HG03354 (cell line): Measurements from ENCODE around the gene UBE2E2.

Experiments used
- ATAC-seq: cut with Tn5 transposase; IDR thresholded peaks from one replicate; pipeline ENCODE4 v1.9.1; 2021; ENCODE audit warnings: mild to moderate bottlenecking; ENCODE audit not compliant: unreplicated experiment, poor library complexity, severe bottlenecking

Gene UBE2E2

DNA sequence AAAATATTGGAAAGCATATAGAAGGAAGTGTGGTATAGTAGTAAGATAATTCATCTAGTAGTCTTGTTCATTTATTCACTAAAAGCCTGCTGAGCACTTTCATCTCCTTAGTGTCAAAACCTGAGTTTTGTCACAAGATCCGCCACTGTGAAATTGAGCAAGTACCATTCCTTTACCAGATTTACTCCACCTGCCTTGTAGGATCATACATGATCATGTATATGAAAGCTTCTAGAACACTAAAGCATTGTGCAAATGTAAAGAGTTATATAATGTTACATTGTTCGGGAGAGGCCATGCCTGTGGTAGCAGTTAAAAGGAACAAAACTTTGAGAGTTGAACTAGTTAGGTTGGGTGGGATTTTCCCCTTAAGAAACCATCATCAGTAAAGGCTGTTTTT lies 35.0 kb downstream of the UBE2E2 start:
- ATAC-seq, result no peak

DNA sequence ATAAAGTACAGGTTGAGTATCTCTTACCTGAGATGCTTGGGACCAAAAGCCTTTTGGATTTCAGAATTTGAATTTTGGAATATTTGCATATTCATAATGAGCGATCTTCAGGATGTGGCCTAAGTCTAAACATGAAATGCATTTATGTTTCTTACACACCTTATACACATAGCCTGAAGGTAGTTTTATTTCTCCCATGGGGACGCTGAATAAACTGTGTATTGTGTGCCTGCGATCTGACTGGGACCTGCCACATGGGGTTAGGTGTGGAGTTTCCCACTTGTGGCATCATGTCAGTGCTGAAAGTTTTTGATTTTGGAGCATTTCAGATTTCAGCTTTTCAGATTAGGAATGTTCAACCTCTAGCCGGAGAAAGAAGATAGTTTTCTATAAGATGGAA lies 35.5 kb downstream of the UBE2E2 start:
- no peak for ATAC-seq

DNA sequence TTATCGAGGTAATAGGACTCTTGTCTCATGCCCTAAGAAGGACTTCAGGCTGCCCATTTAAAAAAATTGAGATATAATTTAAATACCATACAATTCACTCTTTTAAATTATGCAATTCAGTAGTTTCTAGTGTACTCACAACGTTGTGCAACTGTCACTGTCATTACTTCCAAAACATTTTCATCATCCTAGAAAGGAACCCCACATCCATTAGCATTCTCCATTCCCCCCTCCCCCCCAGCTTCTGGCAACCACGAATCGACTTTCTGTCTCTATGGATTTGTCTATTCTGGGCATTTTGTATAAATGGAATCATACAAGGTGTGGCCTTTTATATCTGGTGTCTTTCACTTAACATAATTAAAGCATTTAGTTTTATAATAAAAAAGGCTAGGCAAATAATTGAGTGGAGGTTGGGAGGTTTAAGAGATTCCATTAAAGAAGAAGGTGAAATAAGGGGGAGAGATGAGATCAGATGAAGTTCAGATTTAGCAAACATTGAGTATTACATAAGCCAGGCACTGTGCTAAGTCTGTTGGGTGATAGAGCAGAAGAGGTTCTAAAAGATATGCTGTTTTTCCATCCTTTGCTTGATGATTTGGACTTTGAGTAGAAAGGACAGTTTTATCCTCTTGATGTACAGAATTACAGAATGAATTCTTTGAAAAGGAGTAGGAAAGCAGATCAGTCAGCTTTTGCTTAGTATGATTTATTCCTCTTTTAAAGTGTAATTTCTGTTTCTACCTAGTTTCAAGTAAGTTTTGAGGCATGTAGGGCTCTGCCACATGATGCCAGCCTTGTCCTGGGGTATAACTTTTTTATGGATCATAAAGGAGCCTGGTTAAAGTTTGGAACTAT lies 36.3 kb downstream of the UBE2E2 start:
- no peak for ATAC-seq

DNA sequence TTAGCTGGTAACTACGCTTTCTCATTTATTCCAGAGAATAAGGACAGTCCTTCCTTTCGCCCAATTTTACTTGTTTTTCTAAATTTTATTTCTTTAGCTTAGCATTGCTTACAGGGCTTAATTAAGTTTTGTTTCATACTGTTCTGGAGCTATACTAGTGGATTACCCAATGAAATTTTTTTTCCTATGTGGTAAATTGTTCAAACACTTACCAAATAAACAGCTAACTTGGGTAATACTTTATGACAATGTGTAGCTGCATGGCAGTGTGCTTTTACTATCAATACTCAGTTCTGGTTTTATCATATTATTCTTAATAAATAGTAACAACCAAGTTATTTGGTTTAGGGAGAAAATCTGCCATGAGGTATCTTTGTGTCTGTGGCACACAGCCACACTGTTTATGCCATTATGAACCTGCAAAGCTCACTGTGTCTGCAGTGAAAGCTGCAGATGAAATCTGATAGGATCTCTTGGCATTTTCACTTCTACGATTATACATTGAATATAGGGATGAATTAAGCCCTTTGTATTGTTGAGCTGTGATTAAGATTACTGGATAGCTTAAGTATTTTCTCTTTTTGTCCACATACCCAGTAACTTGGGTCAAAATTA lies 37.2 kb downstream of the UBE2E2 start:
- no peak for ATAC-seq

DNA sequence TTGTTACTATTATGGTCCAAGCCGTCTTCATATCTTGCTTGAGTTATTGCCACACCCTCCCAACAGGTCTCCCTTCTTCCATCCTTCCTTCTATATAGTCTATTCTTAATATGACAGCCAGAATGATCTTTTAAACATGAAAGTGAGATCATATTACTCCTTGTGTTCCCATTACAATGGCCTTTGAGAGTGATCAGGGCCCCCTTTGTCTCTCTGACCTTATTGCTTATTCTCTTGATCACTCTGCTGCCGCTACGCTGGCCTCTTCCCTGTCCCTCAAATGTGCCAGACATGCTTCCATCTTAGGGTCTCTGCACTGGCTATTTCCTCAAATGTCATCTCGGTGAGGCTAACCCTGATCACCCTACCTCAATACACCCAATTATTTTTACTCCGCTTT lies 38.1 kb downstream of the UBE2E2 start:
- no peak for ATAC-seq

DNA sequence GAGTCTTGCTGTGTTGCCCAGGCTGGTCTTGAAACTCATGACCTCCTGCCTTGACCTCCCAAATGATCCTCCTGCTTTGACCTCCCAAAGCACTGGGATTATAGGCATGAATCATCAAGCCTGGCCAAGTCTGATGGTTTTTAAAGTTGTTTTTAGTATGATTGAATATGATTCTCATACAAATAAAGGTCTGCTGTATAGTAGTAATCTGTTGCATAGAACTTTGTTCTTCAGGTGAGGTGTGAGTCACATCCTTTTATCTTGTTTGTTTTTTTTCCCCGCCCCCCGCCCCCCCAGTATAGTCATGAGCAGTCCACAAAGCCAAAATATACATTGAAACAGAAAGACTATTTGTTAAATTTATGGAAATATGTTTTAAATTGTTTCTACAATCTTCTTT lies 39.0 kb downstream of the UBE2E2 start:
- ATAC-seq, result no peak

DNA sequence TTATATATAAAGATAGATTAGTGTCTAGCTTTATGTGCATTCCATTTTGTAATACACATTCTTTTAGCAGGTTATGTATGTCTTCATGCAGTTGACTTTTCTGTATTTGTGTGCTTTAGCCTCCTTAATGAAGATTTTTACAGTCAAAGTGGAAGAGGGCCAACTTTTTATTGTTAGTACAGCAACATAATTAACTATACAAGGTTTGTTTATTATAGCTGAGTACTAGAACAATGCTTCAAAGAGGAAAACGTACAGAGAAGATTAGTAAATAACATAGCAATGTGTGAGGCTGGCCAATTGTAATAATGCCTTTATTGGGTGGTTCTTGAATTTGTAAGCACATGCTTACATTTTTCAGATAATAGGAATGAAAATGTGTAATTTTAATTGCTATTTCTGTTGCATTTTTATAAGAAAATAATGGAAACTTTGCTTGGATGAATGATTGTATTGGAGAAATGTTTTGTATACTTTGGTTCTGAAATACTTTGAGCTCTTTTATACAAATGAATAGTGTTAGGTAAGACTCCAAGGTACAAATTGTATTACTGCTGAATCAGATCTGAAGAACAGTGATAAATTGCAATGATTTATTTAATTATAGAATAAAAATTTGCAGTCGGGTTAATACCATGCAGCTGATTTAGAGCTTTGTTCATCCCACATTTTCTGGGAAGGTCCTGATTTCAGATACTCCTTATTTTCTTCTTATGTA lies 41.4 kb downstream of the UBE2E2 start:
- no peak for ATAC-seq

DNA sequence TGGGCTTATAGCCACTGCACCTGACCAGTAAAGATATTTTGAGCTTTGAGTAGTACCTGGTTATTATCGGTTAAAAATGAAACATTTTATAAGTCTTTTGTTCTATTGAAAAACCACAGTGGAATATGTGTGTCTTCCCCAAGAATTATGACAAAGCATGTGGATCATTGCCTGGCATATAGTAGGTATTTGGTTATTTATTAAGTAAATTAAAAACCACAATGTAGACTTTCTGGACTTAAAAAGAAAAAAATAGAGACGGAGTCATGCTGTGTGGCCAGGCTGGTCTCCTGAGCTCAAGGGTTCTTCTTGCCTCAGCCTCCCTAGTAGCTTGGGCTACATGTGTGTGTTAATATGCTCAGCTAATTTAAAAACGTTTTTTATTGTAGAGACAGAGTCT lies 43.5 kb downstream of the UBE2E2 start:
- no peak for ATAC-seq

DNA sequence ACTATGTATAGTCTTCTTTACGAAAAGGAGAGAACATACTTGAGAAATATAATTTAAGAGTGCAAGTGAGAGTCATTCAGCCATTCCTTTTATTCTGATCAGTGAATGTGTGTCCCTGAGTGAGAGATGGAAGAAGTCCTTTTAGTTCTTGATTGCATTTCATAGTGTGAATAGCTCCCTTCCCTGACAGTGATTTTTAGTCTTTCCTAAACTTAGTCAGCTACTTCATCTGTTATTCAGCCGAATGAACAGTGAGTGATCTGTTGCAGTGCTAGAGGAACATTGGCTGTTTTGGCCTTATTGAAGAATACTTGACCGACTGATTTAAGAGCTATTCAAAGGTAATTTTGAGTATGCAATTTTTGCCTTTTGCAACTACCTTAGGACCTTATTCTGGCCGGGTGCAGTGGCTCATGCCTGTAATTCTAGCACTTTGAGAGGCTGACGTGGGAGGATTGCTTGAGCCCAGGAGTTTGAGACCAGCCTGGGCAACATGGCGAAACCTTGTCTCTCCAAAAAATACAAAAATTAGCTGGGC lies 45.5 kb downstream of the UBE2E2 start:
- ATAC-seq, result no peak

DNA sequence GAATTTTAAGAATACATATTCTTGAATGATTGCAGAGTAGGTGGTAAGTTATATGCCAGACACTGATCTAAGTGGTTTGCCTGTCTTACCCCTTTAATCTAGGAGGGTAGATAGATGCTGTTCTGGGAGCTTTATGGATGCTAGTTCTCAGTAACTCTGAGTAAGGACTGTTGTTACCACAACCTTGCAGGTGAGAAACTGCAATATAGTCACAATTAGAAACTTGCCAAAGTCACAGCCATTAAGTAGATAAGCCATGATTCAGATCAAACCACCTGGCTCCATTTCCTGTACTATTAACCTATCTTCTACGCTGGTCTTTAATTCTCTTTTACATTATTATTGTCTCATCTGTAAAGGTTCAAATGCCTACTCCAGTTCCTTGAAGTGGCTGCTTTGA lies 46.8 kb downstream of the UBE2E2 start:
- no peak for ATAC-seq

DNA sequence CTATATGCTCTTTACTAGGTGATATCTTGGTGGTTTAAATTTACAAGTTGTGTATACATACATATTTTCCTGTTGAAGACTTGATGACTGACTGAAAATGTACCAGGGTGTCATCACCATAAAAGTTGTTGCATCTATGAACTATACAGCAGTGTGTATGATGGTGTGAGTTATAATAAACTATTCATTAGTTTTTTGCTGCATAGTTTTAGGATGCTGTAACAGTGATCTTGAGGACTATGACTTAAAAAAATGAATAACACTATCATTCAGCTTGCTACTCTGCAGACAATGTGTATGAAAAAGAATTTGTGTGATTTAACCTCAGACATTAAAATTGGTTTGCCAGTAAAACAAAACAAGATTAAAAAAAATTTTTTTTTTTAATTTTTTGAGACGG lies 49.0 kb downstream of the UBE2E2 start:
- no peak for ATAC-seq

DNA sequence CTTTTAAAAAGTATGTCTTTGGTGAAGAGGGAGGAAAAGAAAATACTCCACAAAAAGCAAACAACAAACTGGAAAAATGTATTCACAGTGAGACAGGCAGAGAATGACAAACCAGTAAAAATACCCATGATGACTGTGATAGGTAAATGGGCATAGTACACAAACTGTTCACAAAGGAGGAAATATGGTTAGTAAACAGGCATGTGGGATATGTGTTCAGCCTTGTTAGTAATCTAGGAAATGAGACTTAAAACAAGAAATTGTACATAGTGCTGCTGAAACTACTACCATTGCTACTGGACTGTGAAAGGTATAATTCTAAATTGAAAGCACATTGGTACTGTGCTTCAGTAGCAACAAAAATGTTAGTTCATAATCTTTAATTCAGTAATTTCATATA lies 50.1 kb downstream of the UBE2E2 start:
- peak; percentile 64 for ATAC-seq

DNA sequence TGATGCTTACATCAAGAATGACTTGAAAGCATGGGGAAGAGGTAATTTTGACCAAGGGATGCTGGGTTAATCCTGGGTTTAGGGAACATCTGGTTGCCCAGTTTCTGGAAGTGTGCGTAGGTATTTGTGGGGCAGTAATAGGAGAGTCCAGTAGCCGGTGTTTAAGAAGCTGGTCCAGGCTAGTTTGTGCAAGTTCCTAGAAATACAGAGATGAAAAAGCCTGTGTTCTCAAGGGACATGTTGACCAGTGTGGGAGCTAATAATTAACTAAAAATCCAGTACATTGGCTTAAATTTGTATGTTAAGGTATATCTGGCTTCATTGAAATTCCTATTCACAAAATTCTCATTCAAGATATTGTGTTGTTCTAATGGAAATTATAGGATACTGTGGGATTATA lies 51.2 kb downstream of the UBE2E2 start:
- ATAC-seq, result peak; percentile 50

DNA sequence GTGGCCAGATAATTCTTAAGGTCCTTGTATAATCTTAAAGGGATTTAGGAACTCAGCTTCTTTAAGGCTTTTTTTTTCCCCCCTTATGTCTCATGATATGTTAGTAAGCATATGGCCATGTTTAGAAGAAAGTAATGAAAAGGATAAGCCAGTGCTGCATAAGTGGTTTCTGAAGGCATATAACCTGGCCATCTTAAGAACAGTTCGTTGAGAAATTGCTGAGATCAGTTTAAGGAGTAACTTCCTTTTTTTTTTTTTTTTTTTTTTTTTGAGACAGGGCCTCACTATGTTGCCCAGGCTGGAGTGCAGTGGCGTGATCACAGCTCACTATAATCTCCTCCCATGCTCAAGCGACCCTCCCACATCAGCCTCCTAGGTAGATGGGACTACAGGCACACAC lies 51.7 kb downstream of the UBE2E2 start:
- ATAC-seq, result peak; percentile 10

DNA sequence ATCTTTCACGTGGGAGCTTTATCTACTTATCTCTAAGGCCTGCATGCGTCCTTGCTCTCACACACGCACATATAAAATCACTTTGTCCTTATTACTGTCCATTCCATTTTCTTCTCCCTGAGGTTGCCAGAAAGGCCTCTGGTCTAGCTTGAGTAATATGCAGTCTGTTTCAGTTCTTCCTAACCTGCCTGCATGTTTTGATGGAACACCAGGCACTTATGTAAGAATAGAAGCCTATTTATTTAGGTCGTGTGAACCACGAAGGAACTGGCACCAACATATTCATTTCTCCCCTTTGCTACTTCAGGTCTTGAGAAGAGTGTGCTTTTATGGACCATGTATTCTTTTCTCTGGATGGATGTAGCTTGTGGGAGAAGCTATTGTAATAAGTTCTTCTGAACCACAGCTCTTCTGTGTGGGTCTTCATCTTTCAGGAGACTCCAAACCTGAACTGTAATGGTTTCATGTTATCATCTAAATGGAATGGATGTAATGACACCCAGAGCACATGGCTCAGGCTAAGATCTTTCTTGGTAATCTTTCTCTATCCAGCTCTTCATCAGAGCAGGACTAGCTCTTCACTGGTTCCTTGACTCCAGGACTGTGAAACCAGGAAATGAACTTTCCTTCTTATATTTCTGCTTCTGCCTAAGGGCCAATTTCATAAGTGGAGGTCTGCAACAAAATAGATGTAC lies 53.8 kb downstream of the UBE2E2 start:
- no peak for ATAC-seq

DNA sequence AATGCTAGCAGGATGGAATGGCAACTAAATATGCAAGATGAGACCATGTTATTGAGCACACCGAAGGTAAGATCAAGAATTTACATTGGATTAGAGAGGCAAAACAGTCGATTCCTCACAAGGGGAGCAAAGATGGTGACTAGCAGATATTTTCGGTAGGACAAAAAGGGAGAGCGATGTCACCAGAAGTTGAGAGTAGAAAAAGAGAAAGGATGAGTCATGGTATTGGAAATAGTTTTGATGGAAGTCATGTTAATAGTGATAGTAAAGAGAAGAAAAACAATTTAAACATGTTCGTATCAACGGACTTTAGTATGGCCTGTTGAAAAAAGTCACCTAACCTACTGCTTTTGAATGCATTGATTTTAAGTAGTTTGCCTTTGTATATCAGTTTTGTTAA lies 55.0 kb downstream of the UBE2E2 start:
- ATAC-seq, result no peak

DNA sequence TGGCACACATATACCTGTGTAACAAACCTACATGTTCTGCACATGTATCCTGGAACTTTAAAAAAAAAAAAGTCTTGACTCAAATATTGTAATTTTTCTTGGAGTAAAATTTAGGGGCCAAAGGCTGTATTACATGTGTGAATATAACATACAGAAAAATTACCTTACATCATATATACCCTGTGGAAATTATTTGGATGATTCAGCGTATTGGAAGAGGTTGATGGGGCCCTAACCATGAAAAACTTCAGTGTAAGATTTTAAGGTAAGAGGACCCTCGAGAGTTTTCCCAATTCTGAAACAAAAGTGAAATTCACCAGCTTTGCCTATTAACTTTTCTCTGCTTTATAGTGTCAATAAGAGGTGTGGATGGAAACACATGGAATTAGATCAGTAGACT lies 56.4 kb downstream of the UBE2E2 start:
- no peak for ATAC-seq

DNA sequence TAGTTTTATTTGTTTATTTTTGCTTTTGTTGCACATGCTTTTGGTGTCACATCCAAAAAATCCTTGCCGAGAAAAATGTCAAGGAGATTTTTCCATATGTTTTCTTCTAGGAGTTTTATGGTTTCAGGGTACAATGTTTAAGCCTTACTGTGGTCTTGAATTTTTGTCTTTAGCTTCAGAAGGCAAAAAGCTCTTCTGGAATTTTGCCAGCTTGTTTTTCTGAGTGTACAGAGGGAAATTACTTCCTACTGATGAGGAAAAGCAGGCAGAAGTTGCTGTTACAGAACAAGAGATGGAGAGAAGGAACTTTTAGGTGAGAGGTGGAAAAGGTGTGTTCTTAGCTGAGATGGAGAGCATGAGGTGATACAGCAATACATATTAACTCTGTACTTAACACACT lies 59.6 kb downstream of the UBE2E2 start:
- no peak for ATAC-seq

DNA sequence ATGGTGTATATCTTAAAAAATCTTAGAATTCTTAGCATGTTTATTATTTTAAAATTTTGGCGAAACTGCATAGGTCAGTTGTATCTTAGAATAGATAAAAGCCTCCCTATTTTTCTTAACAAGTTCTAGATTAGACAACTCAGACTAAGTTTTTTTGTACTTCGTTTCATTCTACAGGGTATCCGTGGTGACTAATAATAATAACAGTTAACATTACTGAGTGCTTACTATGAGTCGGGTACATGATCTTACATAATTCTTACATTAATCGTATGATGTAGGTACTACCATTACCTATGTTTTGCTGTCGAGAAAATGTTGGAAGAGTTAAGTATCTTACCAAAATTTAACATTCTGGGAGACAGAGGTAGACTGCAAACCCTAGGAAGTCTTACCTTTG lies 60.7 kb downstream of the UBE2E2 start:
- ATAC-seq, result no peak

DNA sequence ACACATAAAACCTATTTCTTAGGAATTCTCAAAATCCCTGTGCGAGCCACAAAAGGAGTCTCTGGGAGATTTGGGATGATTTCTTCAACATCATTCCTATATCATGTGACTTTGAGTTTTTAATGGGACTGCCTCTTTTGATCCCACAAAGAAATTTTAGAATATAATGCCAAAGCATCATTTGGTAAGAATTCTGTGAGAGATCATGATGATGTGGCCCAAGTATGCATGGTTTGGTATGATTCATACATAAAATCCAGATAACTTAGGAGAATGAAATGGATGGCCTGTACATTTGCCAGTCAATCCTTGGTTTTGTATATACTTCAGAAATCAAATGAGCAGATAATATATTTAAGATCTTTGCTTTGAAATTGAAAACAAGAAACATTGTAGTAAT lies 61.3 kb downstream of the UBE2E2 start:
- ATAC-seq, result no peak
